NCI-H2196 treated with DMSO at 0.1 percent for 48 hours (cell line): ENCODE measurements around the gene MTF2.

ENCODE experiments used
- DNase-seq: peaks from one replicate; lab custom pipeline; 2025; ENCODE audit not compliant: unreplicated experiment; lab: John Stamatoyannopoulos, UW

MTF2 gene

GRCh38 chr1:93082313-93082712 is 3.2 kb downstream of the MTF2 start:
- DNase-seq, result no peak

- no peak for DNase-seq
These were observed 4.9 kb downstream of the MTF2 start for GRCh38 chr1:93083979-93084378.

GRCh38 chr1:93087532-93087931 is 8.4 kb downstream of the MTF2 start:
- no peak for DNase-seq

GRCh38 chr1:93093332-93094006 is 14.4 kb downstream of the MTF2 start:
- no peak for DNase-seq

GRCh38 chr1:93095804-93096585 is 16.9 kb downstream of the MTF2 start:
- no peak for DNase-seq

- DNase-seq, result no peak
These were observed 23.1 kb downstream of the MTF2 start for GRCh38 chr1:93102142-93102541.

- no peak for DNase-seq
These were observed 27.1 kb downstream of the MTF2 start for GRCh38 chr1:93106226-93106625.

- no peak for DNase-seq
These were observed 28.3 kb downstream of the MTF2 start for GRCh38 chr1:93107395-93107794.

- DNase-seq, result no peak
These were observed 29.3 kb downstream of the MTF2 start for GRCh38 chr1:93108335-93108734.

- DNase-seq, result no peak
These were observed 30.5 kb downstream of the MTF2 start for GRCh38 chr1:93109578-93109977.

GRCh38 chr1:93111065-93111464 is 32.0 kb downstream of the MTF2 start:
- no peak for DNase-seq

GRCh38 chr1:93111561-93111960 is 32.5 kb downstream of the MTF2 start:
- DNase-seq, result no peak

GRCh38 chr1:93113127-93113526 is 34.0 kb downstream of the MTF2 start:
- no peak for DNase-seq

GRCh38 chr1:93114391-93114790 is 35.3 kb downstream of the MTF2 start:
- no peak for DNase-seq

GRCh38 chr1:93120614-93121013 is 41.5 kb downstream of the MTF2 start:
- DNase-seq, result no peak

- DNase-seq, result no peak
These were observed 44.2 kb downstream of the MTF2 start for GRCh38 chr1:93123201-93123783.

- no peak for DNase-seq
These were observed 45.7 kb downstream of the MTF2 start for GRCh38 chr1:93124556-93125355.

GRCh38 chr1:93129507-93130099 is 50.5 kb downstream of the MTF2 start:
- no peak for DNase-seq

GRCh38 chr1:93132638-93133037 is 53.6 kb downstream of the MTF2 start:
- no peak for DNase-seq

- no peak for DNase-seq
These were observed 57.4 kb downstream of the MTF2 start for GRCh38 chr1:93136445-93136844.
